Stimulated activated CD8-positive, alpha-beta memory T cell treated with anti-CD3 and anti-CD28 coated beads, Interleukin-4, amount 100 ng/mL, for 48 hours (primary cell): ENCODE measurements around the gene PATL1.

Experiments
- DNase-seq: peaks from one replicate; pipeline ENCODE4 v3.0.0-alpha.2; 2020

The PATL1 gene

DNA sequence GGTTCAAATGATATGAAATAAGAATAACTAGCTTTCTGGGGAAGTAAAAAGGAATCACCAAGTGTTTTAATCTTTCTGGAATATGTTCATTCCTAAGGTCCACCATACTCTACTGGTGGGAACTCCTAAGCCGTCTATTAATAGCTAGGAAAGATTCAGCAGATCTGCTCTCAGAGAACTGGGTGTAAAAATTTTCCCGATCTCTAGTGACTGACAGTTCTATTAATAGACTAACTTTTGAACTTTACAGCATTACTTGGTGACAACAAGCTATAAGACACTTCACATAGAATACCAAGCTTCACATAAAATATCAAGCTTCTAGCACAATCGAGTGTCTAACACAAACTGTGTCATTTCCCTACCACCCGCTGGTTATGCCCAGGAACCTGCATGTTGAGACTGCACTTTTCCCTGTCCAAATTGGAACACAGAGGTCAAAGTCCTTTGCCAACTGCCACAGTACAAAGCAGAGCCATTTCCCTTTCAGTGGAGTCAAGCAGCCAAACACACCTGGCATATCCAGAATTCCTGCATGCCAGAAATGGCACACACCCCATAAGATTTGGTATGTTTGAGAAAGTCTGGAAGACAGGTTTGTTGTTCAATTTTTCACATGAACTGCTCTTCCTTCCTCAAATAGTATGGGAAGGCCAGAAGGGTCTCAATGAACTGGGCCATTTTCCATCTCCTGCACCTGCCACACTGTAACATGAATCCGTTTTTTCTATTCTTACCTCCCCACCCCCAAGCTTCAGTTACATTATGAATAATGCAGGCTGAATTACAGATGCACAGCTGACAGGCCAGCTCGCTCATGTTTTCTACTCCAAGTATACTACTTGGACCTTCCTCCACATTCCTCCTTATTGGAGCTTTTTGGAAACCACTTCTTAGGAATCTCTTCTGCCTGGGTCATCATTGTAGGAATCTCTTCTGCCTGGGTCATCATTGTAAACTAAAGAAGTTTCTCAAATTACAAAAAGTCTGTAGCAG, 57.0 kb downstream of the PATL1 start:
- DNase-seq: no peak

DNA sequence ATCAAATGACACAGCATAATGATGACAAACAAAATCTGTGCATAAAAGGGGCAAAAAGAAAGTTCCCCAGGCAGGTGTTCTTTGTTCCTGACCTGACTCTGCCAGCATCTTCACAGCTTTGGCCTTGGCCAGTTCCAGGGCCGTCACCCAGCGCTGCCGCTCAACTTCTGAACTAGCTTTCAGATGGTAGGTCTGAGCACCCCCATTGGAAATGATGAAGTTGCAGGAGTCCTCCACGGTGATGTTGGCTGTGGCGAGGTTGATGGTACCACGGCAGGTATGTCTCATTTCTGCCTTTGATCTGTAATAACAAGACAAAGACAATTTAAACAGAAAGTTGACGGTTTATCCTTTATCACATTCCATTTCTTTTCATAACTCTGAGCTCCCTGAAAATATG, 58.5 kb downstream of the PATL1 start:
- DNase-seq: peak; percentile 40

DNA sequence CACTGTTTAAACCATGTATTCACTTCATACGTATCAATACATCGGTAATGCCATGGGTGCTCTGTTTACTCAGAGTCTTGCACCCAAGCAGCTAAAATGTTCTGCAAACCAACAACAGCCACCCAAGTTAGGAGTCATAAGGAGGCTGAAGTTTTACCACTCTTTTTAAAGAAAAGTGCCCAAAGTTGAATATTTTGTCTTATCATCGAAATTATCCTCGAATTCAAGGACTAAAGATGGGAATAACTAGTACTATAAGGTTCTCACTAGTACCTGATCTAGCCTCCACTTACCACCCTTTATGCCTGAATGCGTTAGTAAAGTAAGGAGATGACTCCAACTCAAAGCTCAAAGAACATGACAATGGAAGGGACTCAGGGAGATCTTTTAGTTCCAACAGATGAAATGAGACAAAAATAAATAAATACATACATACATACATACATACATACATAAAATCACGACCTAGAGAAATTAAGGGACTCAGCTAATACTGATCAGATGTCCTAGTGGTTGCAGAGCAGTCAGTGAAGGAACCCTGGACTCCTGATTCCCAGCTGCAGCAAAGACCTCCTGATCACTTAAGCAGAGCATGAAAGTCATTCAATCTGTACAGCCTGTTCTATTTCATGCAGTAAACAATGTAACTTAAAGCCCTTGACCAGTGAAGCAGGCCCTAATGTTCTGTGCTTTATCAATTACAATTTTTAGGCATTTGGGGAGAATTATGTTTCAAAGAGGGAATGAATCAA, 61.0 kb downstream of the PATL1 start:
- no peak for DNase-seq

DNA sequence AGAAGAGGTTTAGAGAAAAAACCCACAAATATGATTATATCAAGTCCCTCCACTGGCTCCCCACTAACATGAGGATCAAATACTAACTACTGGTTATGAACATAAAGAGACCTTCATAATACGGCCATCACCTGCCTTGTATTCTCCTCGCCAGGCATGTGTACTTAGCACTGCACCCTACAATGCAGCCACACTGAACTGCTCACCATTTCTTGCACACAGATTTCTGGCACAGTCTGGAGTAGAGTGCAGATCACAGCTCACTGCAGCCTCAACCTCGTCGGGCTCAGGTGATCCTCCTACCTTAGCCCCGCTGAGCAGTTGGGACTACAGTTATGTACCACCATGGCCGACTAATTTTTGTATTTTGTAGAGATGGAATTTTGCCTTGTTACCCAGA, 66.4 kb downstream of the PATL1 start:
- no peak for DNase-seq

DNA sequence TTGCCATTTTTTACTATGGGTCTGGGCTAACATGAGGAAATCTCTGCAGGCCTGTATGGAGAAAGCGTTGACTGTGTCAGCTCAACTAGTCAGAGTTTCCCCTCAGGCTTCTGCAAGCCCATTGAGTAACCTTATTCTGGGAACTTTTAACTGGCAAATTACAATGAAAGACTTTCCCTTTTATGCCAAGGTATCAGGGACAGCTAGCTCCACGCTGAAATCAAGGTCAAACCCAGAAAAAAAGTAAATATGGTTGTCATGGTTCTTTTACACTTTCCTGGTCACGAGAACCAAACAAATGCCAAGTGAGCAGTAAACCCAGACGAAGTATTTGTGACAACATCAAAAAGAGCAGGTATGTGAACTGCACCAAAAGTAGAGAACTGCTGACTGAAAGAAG, 67.0 kb downstream of the PATL1 start:
- DNase-seq: no peak

DNA sequence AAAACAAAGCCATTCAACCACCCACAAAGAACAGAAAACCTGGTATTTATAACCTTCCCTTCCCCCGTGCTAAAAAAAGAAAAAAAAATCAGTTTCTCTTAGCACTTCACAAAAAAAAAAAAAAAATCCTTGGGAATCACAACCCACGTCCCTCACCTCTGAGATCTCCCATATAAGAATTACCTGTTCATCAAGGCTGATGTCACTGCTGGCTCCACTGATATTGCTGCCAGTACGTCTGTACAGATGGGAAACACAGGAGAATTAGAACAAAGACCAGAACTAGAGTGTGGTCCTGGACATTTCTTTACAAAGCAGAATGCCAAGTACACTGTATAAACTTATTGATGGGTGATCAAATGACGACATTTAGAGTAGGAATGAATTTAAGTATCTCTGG, 68.2 kb downstream of the PATL1 start:
- no peak for DNase-seq

DNA sequence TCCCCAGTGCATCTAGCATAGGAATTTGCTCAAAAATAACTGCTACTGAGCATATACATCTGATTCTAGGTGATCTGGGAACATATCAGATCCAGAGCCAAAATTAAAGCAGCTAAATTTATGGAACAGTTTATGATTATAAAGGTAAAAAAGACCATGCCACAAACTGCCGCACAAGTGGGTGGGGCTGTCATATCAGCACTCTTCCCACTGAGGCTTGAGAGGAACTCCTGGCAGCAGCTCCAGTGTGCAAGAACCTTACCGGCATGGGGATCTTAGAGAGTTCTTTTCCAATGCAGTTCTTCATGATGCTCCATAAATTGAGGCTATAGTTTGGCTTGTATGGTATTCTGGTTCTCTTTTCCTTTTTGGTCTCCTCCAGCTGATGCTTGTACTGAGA, 68.6 kb downstream of the PATL1 start:
- no peak for DNase-seq

DNA sequence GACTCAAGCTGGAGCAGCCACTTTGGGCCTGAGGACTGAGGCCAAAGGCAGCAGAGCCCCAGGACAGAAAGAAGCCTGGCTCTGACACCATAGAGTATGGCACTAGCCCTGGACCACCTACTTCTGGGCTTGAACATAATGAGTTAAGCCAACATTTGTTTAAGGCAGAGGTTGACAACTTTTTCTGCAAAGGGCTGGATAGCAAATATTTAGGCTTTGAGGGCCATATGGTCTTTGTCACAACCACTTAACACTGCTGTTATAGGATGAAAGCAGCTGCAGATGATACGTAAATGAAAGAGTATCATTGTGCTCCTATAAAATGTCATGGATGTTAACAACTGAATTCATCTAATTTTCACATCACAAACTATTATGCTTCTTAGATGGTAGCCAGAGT, 69.9 kb downstream of the PATL1 start:
- DNase-seq: no peak
